ENCODE data around the gene KRT40. TPM values are rescaled to one million over a fixed set of nuclear protein-coding genes. Genes with fewer than 3 reads are reported as not detected.

KRT40 gene
- total and polyA plus RNA-seq, 2 donors (not counting 1 experiment from before 2014, with no cell fraction given) = not detected

DNA sequence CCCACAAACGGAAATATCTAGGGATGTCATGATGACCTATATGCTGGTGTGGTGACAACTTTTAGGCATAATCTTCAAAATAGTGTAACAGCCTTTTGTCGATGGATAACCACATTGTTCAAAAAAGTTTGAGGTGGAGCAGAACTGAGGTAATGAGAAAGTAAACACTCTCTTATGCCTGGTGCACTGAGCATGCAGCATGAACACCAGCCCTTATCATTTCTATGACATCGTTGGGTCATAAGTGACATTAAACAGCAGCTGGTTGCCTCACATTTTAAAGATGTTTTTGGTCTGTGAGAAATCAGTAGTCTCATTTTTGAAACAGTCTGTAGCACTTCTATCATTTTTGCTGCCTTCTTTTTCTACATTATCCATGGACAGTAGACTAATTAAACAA is 48.5 kb downstream of the KRT40 start:
- no peaks in the 10 kb centered on the region for H3K4me1 Mint-ChIP-seq
- no peaks in the 10 kb centered on the region for H3K4me1 ChIP-seq (ENCODE audit: control insufficient read depth in 2 of 2, insufficient read depth in 2 of 2, low read length in 2 of 2)
- no peak overlapping the region for H3K4me2 ChIP-seq (replicated peaks; ENCODE audit: low read depth, low read length, poor library complexity, severe bottlenecking)
- TF ChIP-seq, protein P1, sequence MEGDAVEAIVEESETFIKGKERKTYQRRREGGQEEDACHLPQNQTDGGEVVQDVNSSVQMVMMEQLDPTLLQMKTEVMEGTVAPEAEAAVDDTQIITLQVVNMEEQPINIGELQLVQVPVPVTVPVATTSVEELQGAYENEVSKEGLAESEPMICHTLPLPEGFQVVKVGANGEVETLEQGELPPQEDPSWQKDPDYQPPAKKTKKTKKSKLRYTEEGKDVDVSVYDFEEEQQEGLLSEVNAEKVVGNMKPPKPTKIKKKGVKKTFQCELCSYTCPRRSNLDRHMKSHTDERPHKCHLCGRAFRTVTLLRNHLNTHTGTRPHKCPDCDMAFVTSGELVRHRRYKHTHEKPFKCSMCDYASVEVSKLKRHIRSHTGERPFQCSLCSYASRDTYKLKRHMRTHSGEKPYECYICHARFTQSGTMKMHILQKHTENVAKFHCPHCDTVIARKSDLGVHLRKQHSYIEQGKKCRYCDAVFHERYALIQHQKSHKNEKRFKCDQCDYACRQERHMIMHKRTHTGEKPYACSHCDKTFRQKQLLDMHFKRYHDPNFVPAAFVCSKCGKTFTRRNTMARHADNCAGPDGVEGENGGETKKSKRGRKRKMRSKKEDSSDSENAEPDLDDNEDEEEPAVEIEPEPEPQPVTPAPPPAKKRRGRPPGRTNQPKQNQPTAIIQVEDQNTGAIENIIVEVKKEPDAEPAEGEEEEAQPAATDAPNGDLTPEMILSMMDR (IDR thresholded peaks at IDR 0.05) = no peak
- no peak for TF ChIP-seq EZH2 (IDR thresholded peaks at IDR 0.05; ENCODE audit: borderline replicate concordance, insufficient read depth, low read depth, low read length, poor library complexity, severe bottlenecking)
- no peak for ATAC-seq (ENCODE audit: low read depth)
- no peak overlapping the region for H3K9ac ChIP-seq (ENCODE audit: low read length)
- no peaks in the 10 kb centered on the region for H3K9me3 ChIP-seq (ENCODE audit: control extremely low read depth in 1 of 3, control insufficient read depth in 2 of 3, insufficient read depth in 1 of 3, low read length in 2 of 3)
- intact Hi-C loops (cut with micrococcal nuclease) = no loop called here
- no peak overlapping the region for H3K27ac Mint-ChIP-seq
- H2AFZ ChIP-seq (ENCODE audit: insufficient read depth, low read depth, low read length, poor library complexity, severe bottlenecking) = no peak overlapping the region
- no peaks in the 10 kb centered on the region for H4K20me1 ChIP-seq (ENCODE audit: control insufficient read depth, insufficient read depth, low read length, poor library complexity, severe bottlenecking)
- H3K27ac ChIP-seq (ENCODE audit: low read length in 2 of 2) = no peak overlapping the region
- no peak overlapping the region for H3K4me3 ChIP-seq (ENCODE audit: control extremely low read depth in 1 of 5, extremely low read depth in 1 of 5, insufficient read depth in 1 of 5, low read depth in 2 of 5, low read length in 4 of 5)
- CTCF ChIA-PET = interaction anchor here (0.6 kb wide), 1 partner anchor 18 kb away, joined by 4 read pairs; no protein-coding TSS in a partner anchor
- H3K36me3 ChIP-seq (replicated peaks in 1 of 2; ENCODE audit: control extremely low read depth in 1 of 2, control insufficient read depth in 1 of 2, extremely low read depth in 1 of 2, insufficient read depth in 2 of 2, low read length in 1 of 2) = no peaks in the 10 kb centered on the region
- H3K27me3 ChIP-seq (replicated peaks in 1 of 4; ENCODE audit: control extremely low read depth in 1 of 4, control insufficient read depth in 3 of 4, insufficient read depth in 4 of 4, low read length in 3 of 4) = peaks cover 0 to 3% (median 0%) of the 10 kb centered on the region in 4 experiments
- WGBS (ENCODE audit: insufficient coverage) = 100% methylated on average over 1 of the region's 3 CpGs
- POLR2A ChIA-PET = no interaction called here
- H3K79me2 ChIP-seq (ENCODE audit: control insufficient read depth, insufficient read depth, low read length) = no peaks in the 10 kb centered on the region
- peaks cover 46% of the 10 kb centered on the region for H3K27me3 Mint-ChIP-seq
- DNase-seq = no peak
- no peak overlapping the region for H3K4me3 Mint-ChIP-seq
- H3K9me3 Mint-ChIP-seq (ENCODE audit: insufficient read depth) = no peaks in the 10 kb centered on the region

DNA sequence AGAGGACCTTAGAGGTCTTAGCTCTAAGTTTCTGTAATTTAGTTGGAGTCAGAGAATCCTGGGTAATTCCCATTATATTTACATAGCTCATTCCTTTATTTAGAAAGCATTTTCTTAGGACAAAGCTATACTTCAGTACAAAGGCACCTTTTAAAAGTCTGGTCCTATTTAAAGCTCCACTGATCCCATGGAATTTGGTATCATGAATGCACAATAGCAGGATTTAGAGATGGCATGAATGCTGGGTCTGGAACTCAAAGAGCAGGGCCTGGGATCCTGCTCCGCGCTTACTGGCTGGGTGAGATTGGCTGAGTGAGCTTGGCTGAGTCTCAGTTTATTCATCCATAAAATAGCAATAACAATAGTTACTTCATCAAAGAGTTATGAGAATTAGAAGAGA is 51.5 kb downstream of the KRT40 start:
- H2AFZ ChIP-seq (ENCODE audit: insufficient read depth, low read depth, low read length, poor library complexity, severe bottlenecking) = no peak overlapping the region
- POLR2A ChIA-PET = no interaction called here
- no peaks in the 10 kb centered on the region for H3K9me3 Mint-ChIP-seq (ENCODE audit: insufficient read depth)
- no peaks in the 10 kb centered on the region for H3K79me2 ChIP-seq (ENCODE audit: control insufficient read depth, insufficient read depth, low read length)
- WGBS (ENCODE audit: insufficient coverage) = no CpG with 5 or more reads among the region's 2 CpGs
- no peaks in the 10 kb centered on the region for H3K36me3 ChIP-seq (replicated peaks in 1 of 2; ENCODE audit: control extremely low read depth in 1 of 2, control insufficient read depth in 1 of 2, extremely low read depth in 1 of 2, insufficient read depth in 2 of 2, low read length in 1 of 2)
- CTCF ChIA-PET = interaction anchor here (1.5 to 1.6 kb wide), 2 partner anchors 24 to 716 kb away, joined by 4 to 5 read pairs; no protein-coding TSS in a partner anchor
- H3K27ac ChIP-seq (ENCODE audit: low read length in 2 of 2) = no peak overlapping the region
- no peak overlapping the region for H3K4me3 ChIP-seq (ENCODE audit: control extremely low read depth in 1 of 5, extremely low read depth in 1 of 5, insufficient read depth in 1 of 5, low read depth in 2 of 5, low read length in 4 of 5)
- H3K9me3 ChIP-seq (ENCODE audit: control extremely low read depth in 1 of 3, control insufficient read depth in 2 of 3, insufficient read depth in 1 of 3, low read length in 2 of 3) = no peaks in the 10 kb centered on the region
- ATAC-seq (ENCODE audit: low read depth) (no peak), DNase-seq (no peak)
- no peak overlapping the region for H3K4me2 ChIP-seq (replicated peaks; ENCODE audit: low read depth, low read length, poor library complexity, severe bottlenecking)
- H3K9ac ChIP-seq (ENCODE audit: low read length) = no peak overlapping the region
- H3K4me1 ChIP-seq (ENCODE audit: control insufficient read depth in 2 of 2, insufficient read depth in 2 of 2, low read length in 2 of 2) = no peaks in the 10 kb centered on the region
- no peaks in the 10 kb centered on the region for H4K20me1 ChIP-seq (ENCODE audit: control insufficient read depth, insufficient read depth, low read length, poor library complexity, severe bottlenecking)
- H3K27me3 ChIP-seq (replicated peaks in 1 of 4; ENCODE audit: control extremely low read depth in 1 of 4, control insufficient read depth in 3 of 4, insufficient read depth in 4 of 4, low read length in 3 of 4) = peaks cover 0 to 3% (median 1%) of the 10 kb centered on the region in 4 experiments
- TF ChIP-seq EZH2 (IDR thresholded peaks at IDR 0.05; ENCODE audit: borderline replicate concordance, insufficient read depth, low read depth, low read length, poor library complexity, severe bottlenecking) = no peak
- TF ChIP-seq, protein P1 (IDR thresholded peaks at IDR 0.05) = no peak
- no peak overlapping the region for H3K27ac Mint-ChIP-seq
- intact Hi-C loops (cut with micrococcal nuclease) = no loop called here
- H3K4me1 Mint-ChIP-seq = no peaks in the 10 kb centered on the region
- no peak overlapping the region for H3K4me3 Mint-ChIP-seq
- peaks cover 45% of the 10 kb centered on the region for H3K27me3 Mint-ChIP-seq
